ENCODE measurements around the gene HOXA9. TPM values are rescaled to one million over a fixed set of nuclear protein-coding genes. Genes with fewer than 3 reads are reported as not detected.

The HOXA9 gene
- total and polyA plus RNA-seq, 2 experiments from 2014 or later: 3.6 to 4.4 TPM

DNA sequence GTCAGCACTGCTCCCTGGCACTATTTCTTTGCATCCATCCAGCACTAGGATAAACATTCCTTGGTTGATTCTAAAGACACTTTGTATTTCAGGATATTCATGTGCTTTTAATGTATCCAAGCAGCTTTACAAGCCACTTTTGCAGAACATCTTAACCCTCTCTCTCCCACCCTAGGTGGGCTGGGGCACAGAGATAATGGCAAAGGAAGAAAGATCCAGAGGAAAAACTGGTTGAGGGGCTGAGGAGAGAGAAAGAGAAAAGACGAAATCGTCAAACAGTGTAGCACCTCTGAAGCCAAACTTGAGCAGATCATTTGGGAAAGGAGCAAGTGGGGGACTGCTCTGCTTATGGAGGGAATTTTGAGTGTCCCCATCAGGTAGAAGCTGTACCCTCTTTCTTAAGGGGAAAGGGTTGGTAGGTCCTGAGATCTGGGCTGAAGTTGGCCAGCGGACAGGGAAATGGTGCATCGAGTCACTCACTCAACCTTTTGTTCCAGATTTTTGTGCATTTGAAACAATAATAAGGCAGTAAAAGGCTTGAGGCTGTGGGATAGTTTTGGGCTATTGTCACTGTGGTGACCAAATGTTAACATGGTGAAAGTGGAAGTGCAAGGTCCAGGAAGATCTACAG, 38.7 kb upstream of the HOXA9 start:
- H2AFZ ChIP-seq: no peak overlapping the region

DNA sequence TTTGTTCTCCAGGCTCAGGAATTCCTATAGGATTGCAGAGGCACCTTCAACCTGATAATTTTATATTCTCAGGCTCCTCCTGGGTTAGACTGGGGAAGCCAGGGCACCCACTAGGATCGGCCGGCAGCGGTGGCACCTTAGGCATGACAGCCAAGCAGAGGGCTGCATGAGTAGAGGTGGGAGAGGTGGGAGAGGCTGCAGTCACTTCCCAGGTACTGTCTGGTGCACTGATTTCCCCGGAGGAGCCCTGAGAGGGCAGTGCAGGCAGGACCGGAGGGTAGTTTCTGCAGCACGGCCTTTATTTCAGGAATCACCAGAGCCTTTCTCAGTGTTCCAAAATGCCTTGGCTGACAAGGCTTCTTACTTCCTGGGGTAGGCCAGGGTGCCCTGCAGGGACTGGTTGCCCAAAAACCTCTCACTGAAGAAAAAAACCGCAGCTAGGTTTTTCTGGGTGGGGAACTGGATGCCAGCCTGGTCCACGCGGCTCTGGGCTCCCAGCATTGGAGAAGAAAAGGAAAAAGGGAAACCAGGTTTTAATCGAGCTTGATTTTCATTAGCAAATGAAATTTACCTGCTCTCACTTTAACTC, 38.1 kb upstream of the HOXA9 start:
- Histone ChIP-seq H3K27ac (peak overlapping the region; percentile 82), H3K27me3 (peaks cover 89% of the 10 kb centered on the region), H3K36me3 (replicated peaks; ENCODE audit: insufficient read depth, low read depth) (no peaks in the 10 kb centered on the region), H3K4me3 (peak overlapping the region; percentile 25), H2AFZ (no peak overlapping the region), H3K4me2 (peak overlapping the region; percentile 90), H3K4me1 (ENCODE audit: insufficient read depth) (peaks cover 4% of the 10 kb centered on the region), H3K9me3 (ENCODE audit: low read depth) (no peaks in the 10 kb centered on the region), H3K9me2 (replicated peaks; ENCODE audit: insufficient read depth) (no peaks in the 10 kb centered on the region), H4K20me1 (ENCODE audit: insufficient read depth, poor library complexity, severe bottlenecking) (peaks cover 9% of the 10 kb centered on the region), H3K79me2 (peaks cover 65% of the 10 kb centered on the region)
- DNase-seq (ENCODE audit: low spot score): no peak
- TF ChIP-seq, protein P1, sequence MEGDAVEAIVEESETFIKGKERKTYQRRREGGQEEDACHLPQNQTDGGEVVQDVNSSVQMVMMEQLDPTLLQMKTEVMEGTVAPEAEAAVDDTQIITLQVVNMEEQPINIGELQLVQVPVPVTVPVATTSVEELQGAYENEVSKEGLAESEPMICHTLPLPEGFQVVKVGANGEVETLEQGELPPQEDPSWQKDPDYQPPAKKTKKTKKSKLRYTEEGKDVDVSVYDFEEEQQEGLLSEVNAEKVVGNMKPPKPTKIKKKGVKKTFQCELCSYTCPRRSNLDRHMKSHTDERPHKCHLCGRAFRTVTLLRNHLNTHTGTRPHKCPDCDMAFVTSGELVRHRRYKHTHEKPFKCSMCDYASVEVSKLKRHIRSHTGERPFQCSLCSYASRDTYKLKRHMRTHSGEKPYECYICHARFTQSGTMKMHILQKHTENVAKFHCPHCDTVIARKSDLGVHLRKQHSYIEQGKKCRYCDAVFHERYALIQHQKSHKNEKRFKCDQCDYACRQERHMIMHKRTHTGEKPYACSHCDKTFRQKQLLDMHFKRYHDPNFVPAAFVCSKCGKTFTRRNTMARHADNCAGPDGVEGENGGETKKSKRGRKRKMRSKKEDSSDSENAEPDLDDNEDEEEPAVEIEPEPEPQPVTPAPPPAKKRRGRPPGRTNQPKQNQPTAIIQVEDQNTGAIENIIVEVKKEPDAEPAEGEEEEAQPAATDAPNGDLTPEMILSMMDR (IDR thresholded peaks at IDR 0.05; ENCODE audit: poor library complexity): no peak
- TF ChIP-seq EZH2phosphoT487 (IDR thresholded peaks at IDR 0.05; ENCODE audit: low read depth, severe bottlenecking, unreplicated experiment) (no peak), EZH2 (IDR thresholded peaks at IDR 0.05; ENCODE audit: borderline replicate concordance) (no peak)
- 33% methylated on average over 10 of the region's 10 CpGs for WGBS (ENCODE audit: low lambda C conversion rate, missing lambda C conversion rate)

More for the DNA sequence above, 38.7 kb upstream of the HOXA9 start:
- Histone ChIP-seq H3K79me2 (peaks cover 65% of the 10 kb centered on the region), H3K9me2 (replicated peaks; ENCODE audit: insufficient read depth) (no peaks in the 10 kb centered on the region), H3K4me2 (peak overlapping the region; percentile 90), H3K27ac (peak overlapping the region; percentile 82), H4K20me1 (ENCODE audit: insufficient read depth, poor library complexity, severe bottlenecking) (peaks cover 2% of the 10 kb centered on the region), H3K4me3 (peak overlapping the region; percentile 18), H3K9me3 (ENCODE audit: low read depth) (no peaks in the 10 kb centered on the region), H3K27me3 (peaks cover 88% of the 10 kb centered on the region), H3K4me1 (ENCODE audit: insufficient read depth) (peaks cover 4% of the 10 kb centered on the region), H3K36me3 (replicated peaks; ENCODE audit: insufficient read depth, low read depth) (no peaks in the 10 kb centered on the region)
- DNase-seq (ENCODE audit: low spot score): no peak
- TF ChIP-seq EZH2 (IDR thresholded peaks at IDR 0.05; ENCODE audit: borderline replicate concordance): no peak
- peak; percentile 52 for TF ChIP-seq EZH2phosphoT487 (IDR thresholded peaks at IDR 0.05; ENCODE audit: low read depth, severe bottlenecking, unreplicated experiment)
- TF ChIP-seq, protein P1 (IDR thresholded peaks at IDR 0.05; ENCODE audit: poor library complexity): no peak
- WGBS (ENCODE audit: low lambda C conversion rate, missing lambda C conversion rate): 37% methylated on average over 4 of the region's 4 CpGs

DNA sequence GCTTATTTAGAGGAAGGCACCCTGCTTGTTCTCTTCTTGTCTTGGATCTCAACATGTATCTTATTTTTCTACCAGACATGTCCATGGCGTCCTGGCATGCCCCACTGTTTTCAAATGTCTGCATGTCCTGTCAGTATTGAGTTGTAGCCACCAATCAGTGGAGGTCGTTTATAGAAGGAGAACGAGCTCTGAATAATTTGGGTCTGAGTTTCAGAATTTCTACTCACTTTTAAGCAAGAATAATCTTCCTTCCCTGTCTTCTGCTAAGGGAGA, 37.5 kb upstream of the HOXA9 start:
- no peaks in the 10 kb centered on the region for H3K9me3 ChIP-seq (ENCODE audit: low read depth)
- WGBS (ENCODE audit: low lambda C conversion rate, missing lambda C conversion rate): 13% methylated on average over 3 of the region's 3 CpGs

More for the DNA sequence above, 37.5 kb upstream of the HOXA9 start:
- peaks cover 72% of the 10 kb centered on the region for H3K79me2 ChIP-seq
- peaks cover 91% of the 10 kb centered on the region for H3K27me3 ChIP-seq
- H3K9me2 ChIP-seq (replicated peaks; ENCODE audit: insufficient read depth): no peaks in the 10 kb centered on the region
- TF ChIP-seq, protein P1 (IDR thresholded peaks at IDR 0.05; ENCODE audit: poor library complexity): no peak
- TF ChIP-seq EZH2phosphoT487 (IDR thresholded peaks at IDR 0.05; ENCODE audit: low read depth, severe bottlenecking, unreplicated experiment) (no peak), EZH2 (IDR thresholded peaks at IDR 0.05; ENCODE audit: borderline replicate concordance) (no peak)
- peak overlapping the region; percentile 25 for H3K4me3 ChIP-seq
- no peak for DNase-seq (ENCODE audit: low spot score)
- peaks cover 11% of the 10 kb centered on the region for H4K20me1 ChIP-seq (ENCODE audit: insufficient read depth, poor library complexity, severe bottlenecking)
- peak overlapping the region; percentile 82 for H3K27ac ChIP-seq
- H2AFZ ChIP-seq: no peak overlapping the region
- no peaks in the 10 kb centered on the region for H3K36me3 ChIP-seq (replicated peaks; ENCODE audit: insufficient read depth, low read depth)
- H3K4me2 ChIP-seq: peak overlapping the region; percentile 90
- H3K4me1 ChIP-seq (ENCODE audit: insufficient read depth): peaks cover 4% of the 10 kb centered on the region

Measured in hepatocyte (in vitro differentiated cells).